ENCODE measurements around the gene THADA.

GRCh38 chr2:43202289-43202688, 393.5 kb downstream of the THADA start:
- TF ChIP-seq POLR2A (IDR thresholded peaks at IDR 0.05) (no peak), CTCF (IDR thresholded peaks at IDR 0.05 in 8 of 11, conservative IDR thresholded peaks at IDR 0.05 in 3 of 11) (no peak)
